Measurements from ENCODE around the gene CD74. TPM values are rescaled to one million over a fixed set of nuclear protein-coding genes. Genes with fewer than 3 reads are reported as not detected.

CD74 gene
- total and polyA plus RNA-seq, 2 of the 13 experiments (the other 11 are each of a cell fraction or from before 2014, with no cell fraction given) = 34.1 to 84.4 TPM

DNA sequence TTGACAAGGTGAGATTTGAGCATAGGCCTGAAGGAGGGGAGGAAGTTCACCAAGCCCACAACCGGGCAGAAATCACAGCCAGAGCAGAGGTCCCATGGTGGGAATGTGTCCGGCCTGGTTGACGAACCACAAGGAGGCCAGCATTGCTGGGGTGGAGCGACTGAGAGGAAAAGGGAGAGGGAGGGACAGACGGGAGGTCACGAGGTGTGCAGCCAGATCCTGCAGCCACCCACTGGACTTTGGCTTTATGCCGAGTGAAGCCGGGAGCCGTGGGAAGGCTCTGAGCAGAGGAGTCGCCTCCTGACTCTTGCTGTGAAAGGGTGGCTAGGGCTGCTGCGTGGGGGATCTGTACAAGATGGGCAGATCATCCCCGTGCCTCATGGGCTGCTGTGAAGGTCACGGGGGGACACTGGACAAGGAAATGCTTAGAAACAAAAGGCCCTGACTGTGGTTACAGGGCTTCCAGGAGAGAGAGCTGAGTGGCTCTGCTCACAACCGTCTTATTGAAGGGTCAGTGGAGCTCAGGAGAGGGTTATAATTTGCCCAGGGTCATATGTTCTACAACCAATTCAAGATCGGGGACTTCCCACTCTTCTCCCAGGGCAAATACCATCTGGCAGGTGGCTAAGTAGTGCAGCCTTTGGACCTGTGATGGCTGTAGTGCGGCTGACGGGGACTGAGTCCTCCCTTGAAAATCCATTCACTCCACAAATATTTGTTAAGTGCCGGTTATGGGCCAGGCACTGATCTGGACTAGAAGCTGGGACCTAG lies 15.6 kb upstream of the CD74 start (continued):
- TF ChIP-seq SMAD3 (CRISPR knock-in tag; IDR thresholded peaks at IDR 0.05) (peak; percentile 67), SMARCC2 (IDR thresholded peaks at IDR 0.05) (no peak), ZNF83 (CRISPR knock-in tag; IDR thresholded peaks at IDR 0.05; ENCODE audit: borderline replicate concordance) (no peak), ZNF101 (CRISPR knock-in tag; IDR thresholded peaks at IDR 0.05; ENCODE audit: borderline replicate concordance, low read depth) (no peak), RAD21 (CRISPR knock-in tag; IDR thresholded peaks at IDR 0.05) (peak; percentile 39; the same call in 1 of the 2 replicates), HMGXB4 (CRISPR knock-in tag; IDR thresholded peaks at IDR 0.05; ENCODE audit: borderline replicate concordance in 1 of 2, low read depth in 1 of 2) (no peak; a peak in 1 of 4 replicates), ZSCAN31 (CRISPR knock-in tag; IDR thresholded peaks at IDR 0.05; ENCODE audit: low read depth) (peak; percentile 39; the same call in 1 of the 2 replicates), SETDB1 (CRISPR knock-in tag; IDR thresholded peaks at IDR 0.05; ENCODE audit: borderline replicate concordance) (no peak), FOXP4 (CRISPR knock-in tag; IDR thresholded peaks at IDR 0.05) (peak; percentile 5; the same call in 1 of the 2 replicates), NFAT5 (CRISPR knock-in tag; IDR thresholded peaks at IDR 0.05) (no peak), ARID5B (CRISPR knock-in tag; IDR thresholded peaks at IDR 0.05) (no peak; the same call in 1 of the 2 replicates)
- TF ChIP-seq, protein P1, sequence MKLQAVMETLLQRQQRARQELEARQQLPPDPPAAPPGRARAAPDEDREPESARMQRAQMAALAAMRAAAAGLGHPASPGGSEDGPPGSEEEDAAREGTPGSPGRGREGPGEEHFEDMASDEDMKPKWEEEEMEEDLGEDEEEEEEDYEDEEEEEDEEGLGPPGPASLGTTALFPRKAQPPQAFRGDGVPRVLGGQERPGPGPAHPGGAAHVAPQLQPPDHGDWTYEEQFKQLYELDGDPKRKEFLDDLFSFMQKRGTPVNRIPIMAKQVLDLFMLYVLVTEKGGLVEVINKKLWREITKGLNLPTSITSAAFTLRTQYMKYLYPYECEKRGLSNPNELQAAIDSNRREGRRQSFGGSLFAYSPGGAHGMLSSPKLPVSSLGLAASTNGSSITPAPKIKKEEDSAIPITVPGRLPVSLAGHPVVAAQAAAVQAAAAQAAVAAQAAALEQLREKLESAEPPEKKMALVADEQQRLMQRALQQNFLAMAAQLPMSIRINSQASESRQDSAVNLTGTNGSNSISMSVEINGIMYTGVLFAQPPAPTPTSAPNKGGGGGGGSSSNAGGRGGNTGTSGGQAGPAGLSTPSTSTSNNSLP (IDR thresholded peaks at IDR 0.05; ENCODE audit: low read depth, low read length) = no peak

Measured in HepG2 (cell line).